Right lobe of liver (tissue), 6 donors: ENCODE results near the gene LASP1. TPM values are rescaled to one million over a fixed set of nuclear protein-coding genes. Genes with fewer than 3 reads are reported as not detected.

Experiments
- ATAC-seq, 4 donors: fragments of 200-7000 bp; cut with Tn5 transposase; one replicate each; pipeline ENCODE4 v1.9.1; 2020; ENCODE audit warnings: mild to moderate bottlenecking in 4 of 4, moderate library complexity in 4 of 4
- DNase-seq, 3 donors: peaks; one replicate each; pipeline ENCODE4 v3.0.0-alpha.2; 2020
- H3K27ac ChIP-seq, 3 donors: fragments of 200-600 bp; one replicate each; pipeline ENCODE4 v1.8.0; 2022
- H3K27me3 ChIP-seq, 2 donors: fragments of 200-600 bp; one replicate each; pipeline ENCODE4 v1.8.0; 2022
- H3K36me3 ChIP-seq, 4 donors: fragments of 200-600 bp; sonication (generic) in 1 of 4; one replicate each; pipeline versions ENCODE4 v1.5.1 to v1.8.0; 2017 to 2022; ENCODE audit warnings: control low read depth in 1 of 4
- H3K4me1 ChIP-seq, 4 donors: fragments of 200-600 bp; sonication (generic) in 1 of 4; one replicate each; pipeline versions ENCODE4 v1.5.1 to v1.8.0; 2017 to 2022; ENCODE audit warnings: control low read depth in 1 of 4
- H3K4me3 ChIP-seq, 3 donors: fragments of 200-600 bp; one replicate each; pipeline ENCODE4 v1.8.0; 2022
- H3K9me3 ChIP-seq, 4 donors: fragments of 200-600 bp; sonication (generic) in 1 of 4; one replicate each; pipeline versions ENCODE4 v1.5.1 to v1.8.0; 2017 to 2022; ENCODE audit warnings: control low read depth in 1 of 4
- CTCF ChIP-seq, 4 donors: fragments of 200-600 bp in 3 of 4; fragments of 450-650 bp in 1 of 4; IDR thresholded peaks; one replicate each; pipeline versions ENCODE4 v1.5.1 to v1.8.0; 2016 to 2022; ENCODE audit warnings: antibody characterized with exemption in 4 of 4, mild to moderate bottlenecking in 2 of 4
- POLR2A ChIP-seq: fragments of 450-650 bp; IDR thresholded peaks from one replicate; pipeline ENCODE4 v1.6.1; 2017; ENCODE audit warnings: antibody characterized with exemption, mild to moderate bottlenecking
- WGBS: methylation state at CpG from one replicate; pipeline ENCODE4 v1.1.6; 2018; ENCODE audit warnings: low coverage, low lambda C conversion rate; ENCODE audit not compliant: insufficient coverage; ENCODE audit errors: missing lambda C conversion rate; 5-methylcytosine and 5-hydroxymethylcytosine counted together
- intact Hi-C, 2 donors: fragments of 100-400 bp; cut with DNase I; formaldehyde crosslinking; loops; one replicate each; pipeline versions ENCODE4 v1.11.2 to v1.14.1; 2022
- total RNA-seq, 6 experiments: library from RNA; depleted of rRNA in 2 of 6; stranded (reverse); fragments of >200 nt in 2 of 6; fragmentation: NEBNext Ultra II Directional in 3 of 6; extraction: Animal tissue kit (Norgen Biotek cat#: 25700) in 3 of 6; gene quantifications; one replicate each; pipeline versions ENCODE4 v1.1.0 to v1.2.4, GENCODE V29; 2016 to 2023
- donor health status: DM: no; HTN: yes; CAD: no.
- donor health status: DM: no; HTN: no; CAD: no.
- donor health status: DM: no; HTN: no; CAD: no.
- donor health status: DM: no; HTN: yes; CAD: no.
- donor health status: DM: no; HTN: yes; CAD: no.

LASP1 gene
- total RNA-seq, 6 experiments from 2014 or later, result 52.2 to 124 (median 84.8) TPM

GRCh38 chr17:38870259-38871165, 654 bp downstream of the LASP1 start:
- intact Hi-C loops, result loop anchor here in 1 of 2 donors (10.0 kb wide), 1 partner anchor 284 kb away; the partner anchor contains the start of gene PLXDC1
- WGBS, result under 1% methylated on average over 27 of the region's 56 CpGs
- peaks cover 0 to 41% (median 19%) of the 10 kb centered on the region in 4 donors for H3K4me1 ChIP-seq
- TF ChIP-seq POLR2A, result peak; percentile 41
- TF ChIP-seq CTCF (IDR thresholded peaks at IDR 0.05), result no peak
- H3K4me3 ChIP-seq, result peak overlapping the region; percentile 79 to 99 (median 94)
- peak; percentile 81 to 86 (median 82) for DNase-seq
- no peaks in the 10 kb centered on the region for H3K9me3 ChIP-seq
- peak overlapping the region; percentile 82 to 96 (median 93) for H3K27ac ChIP-seq
- peak; percentile 39 to 66 (median 50) for ATAC-seq
- no peaks in the 10 kb centered on the region for H3K36me3 ChIP-seq
- H3K27me3 ChIP-seq, result no peaks in the 10 kb centered on the region

GRCh38 chr17:38871247-38872015, 1.6 kb downstream of the LASP1 start:
- 17% methylated on average over 9 of the region's 11 CpGs for WGBS

GRCh38 chr17:38872027-38872511, 2.2 kb downstream of the LASP1 start:
- no peak for TF ChIP-seq POLR2A
- TF ChIP-seq CTCF (IDR thresholded peaks at IDR 0.05), result no peak
- no peaks in the 10 kb centered on the region for H3K36me3 ChIP-seq
- no peaks in the 10 kb centered on the region for H3K9me3 ChIP-seq
- H3K27ac ChIP-seq, result peak overlapping the region; percentile 58 to 96 (median 93)
- 21% methylated on average over 2 of the region's 5 CpGs for WGBS
- H3K27me3 ChIP-seq, result no peaks in the 10 kb centered on the region
- H3K4me3 ChIP-seq, result peak overlapping the region; percentile 79 to 99 (median 94)
- DNase-seq (peak in 2 of 3 donors; percentile 27 to 54), ATAC-seq (no peak)
- intact Hi-C loops, result loop anchor here in 1 of 2 donors (10.0 kb wide), 1 partner anchor 283 kb away; the partner anchor contains the start of gene PLXDC1
- peaks cover 0 to 43% (median 19%) of the 10 kb centered on the region in 4 donors for H3K4me1 ChIP-seq

More at GRCh38 chr17:38871247-38872015, 1.6 kb downstream of the LASP1 start:
- H3K27ac ChIP-seq, result peak overlapping the region; percentile 67 to 96 (median 93)
- H3K36me3 ChIP-seq, result no peaks in the 10 kb centered on the region
- no peaks in the 10 kb centered on the region for H3K27me3 ChIP-seq
- intact Hi-C loops, result loop anchor here in 1 of 2 donors (10.0 kb wide), 1 partner anchor 283 kb away; the partner anchor contains the start of gene PLXDC1
- H3K4me1 ChIP-seq, result peaks cover 0 to 41% (median 19%) of the 10 kb centered on the region in 4 donors
- peak; percentile 86 to 88 (median 87) for DNase-seq
- H3K4me3 ChIP-seq, result peak overlapping the region; percentile 79 to 99 (median 94)
- peak; percentile 53 to 68 (median 60) for ATAC-seq
- no peaks in the 10 kb centered on the region for H3K9me3 ChIP-seq
- TF ChIP-seq CTCF (IDR thresholded peaks at IDR 0.05) (peak in 3 of 4 donors; percentile 14 to 41 (median 33)), POLR2A (peak; percentile 62)
